Endodermal cell (in vitro differentiated cells): ENCODE measurements around the gene PAX8. TPM values are rescaled to one million over a fixed set of nuclear protein-coding genes. Genes with fewer than 3 reads are reported as not detected.
"Not testable (repeated sequence)": the region's sequence is repeated elsewhere in the genome, so short reads cannot be mapped to it uniquely, and the experiment has no call there.

Experiments used
- DNase-seq: peaks from one replicate; pipeline ENCODE4 v3.0.0-alpha.2; 2017
- H3K27ac ChIP-seq: 2 replicates; pipeline ENCODE4 v1.5.1; 2013; ENCODE audit warnings: mild to moderate bottlenecking, low read depth, low read length, moderate library complexity
- H3K27me3 ChIP-seq: 2 replicates; pipeline ENCODE4 v1.6.1; 2013; ENCODE audit warnings: mild to moderate bottlenecking, low read length, moderate library complexity; ENCODE audit not compliant: insufficient read depth, control insufficient read depth, poor library complexity, severe bottlenecking
- H3K36me3 ChIP-seq: 2 replicates; pipeline ENCODE4 v1.7.0; 2013; ENCODE audit warnings: mild to moderate bottlenecking, low read length, moderate library complexity; ENCODE audit not compliant: control insufficient read depth, insufficient read depth
- H3K4me1 ChIP-seq: one replicate; pipeline ENCODE4 v1.7.0; 2013; ENCODE audit warnings: low read length; ENCODE audit not compliant: control insufficient read depth, insufficient read depth
- H3K4me3 ChIP-seq: 2 replicates; pipeline ENCODE4 v1.5.1; 2013; ENCODE audit warnings: mild to moderate bottlenecking, low read length, moderate library complexity
- H3K9ac ChIP-seq: 2 replicates; pipeline ENCODE4 v1.6.1; 2013; ENCODE audit warnings: mild to moderate bottlenecking, low read length, moderate library complexity; ENCODE audit not compliant: poor library complexity, severe bottlenecking; ENCODE audit errors: extremely low read depth
- H3K9me3 ChIP-seq: 2 replicates; pipeline ENCODE4 v1.6.1; 2013; ENCODE audit warnings: mild to moderate bottlenecking, low read length, moderate library complexity; ENCODE audit not compliant: control insufficient read depth
- H3K27ac Mint-ChIP-seq: 2 replicates; pipeline ENCODE4 v1.8.0; 2020; ENCODE audit warnings: mixed read lengths
- H3K27me3 Mint-ChIP-seq: 2 replicates; pipeline ENCODE4 v1.8.0; 2021; ENCODE audit warnings: mild to moderate bottlenecking, mixed read lengths; ENCODE audit not compliant: insufficient read depth
- H3K36me3 Mint-ChIP-seq: 2 replicates; pipeline ENCODE4 v1.8.0; 2020; ENCODE audit warnings: low read depth, mixed read lengths
- H3K4me1 Mint-ChIP-seq: 2 replicates; pipeline ENCODE4 v1.8.0; 2020; ENCODE audit warnings: mixed read lengths
- H3K4me3 Mint-ChIP-seq: 2 replicates; pipeline ENCODE4 v1.8.0; 2020; ENCODE audit warnings: mild to moderate bottlenecking, moderate library complexity, mixed read lengths
- H3K9me3 Mint-ChIP-seq: 2 replicates; pipeline ENCODE4 v1.8.0; 2020; ENCODE audit warnings: mild to moderate bottlenecking, mixed read lengths
- WGBS, 2 experiments: methylation state at CpG; one replicate each; pipeline versions ENCODE4 v1.1.5 to v1.1.7; 2013; ENCODE audit warnings: missing lambda C conversion rate in 2 of 2, mixed read lengths in 1 of 2; ENCODE audit not compliant: insufficient coverage in 1 of 2, insufficient read length in 1 of 2; 5-methylcytosine and 5-hydroxymethylcytosine counted together
- total RNA-seq, 2 donors: library from RNA; stranded (reverse); fragmentation: NEBNext Ultra II Directional in 1 of 2; extraction: Animal tissue kit (Norgen Biotek cat#: 25700) in 1 of 2; gene quantifications; 2 replicates in 1 of 2; 3 replicates in 1 of 2; pipeline ENCODE4 v1.2.1, GENCODE V29; 2021
- TF ChIP-seq, protein P1 (sequence below): fragments of 200-600 bp; sonication (generic); conservative IDR thresholded peaks from 2 replicates; pipeline ENCODE4 v1.5.0; 2021; ENCODE audit warnings: antibody characterized with exemption, mild to moderate bottlenecking

PAX8 gene
- total RNA-seq, 2 donors from 2014 or later, result 0.09 to 0.11 TPM

DNA sequence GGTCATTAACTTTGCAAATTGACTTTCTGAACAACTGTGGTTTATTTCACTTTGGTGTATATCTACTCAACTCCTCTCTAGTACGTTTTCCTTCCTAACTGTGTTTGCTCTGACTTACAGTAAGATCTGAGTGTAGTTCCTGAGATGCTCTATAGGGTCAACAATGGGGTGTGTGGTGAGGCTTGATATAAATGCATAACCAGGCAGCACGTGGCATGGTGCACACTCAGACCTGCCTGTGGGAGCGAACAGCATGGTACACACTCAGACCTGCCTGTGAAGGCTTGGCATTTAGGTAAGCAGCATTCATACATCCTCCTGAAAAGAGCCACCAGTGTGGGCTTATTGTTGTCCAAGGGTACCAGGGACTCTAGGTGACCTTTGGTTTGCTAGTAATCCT is 32.5 kb upstream of the PAX8 start:
- H3K4me3 ChIP-seq, H3K4me1 ChIP-seq, H3K4me1 Mint-ChIP-seq, H3K27ac ChIP-seq, H3K36me3 Mint-ChIP-seq, H3K36me3 ChIP-seq, H3K4me3 Mint-ChIP-seq, H3K9ac ChIP-seq, H3K9me3 Mint-ChIP-seq, DNase-seq, H3K27ac Mint-ChIP-seq, H3K9me3 ChIP-seq: not testable (repeated sequence)
- H3K27me3 ChIP-seq, result peaks cover 38% of the 10 kb centered on the region
- peaks cover 61% of the 10 kb centered on the region for H3K27me3 Mint-ChIP-seq
- 86 to 90% methylated on average over 3 of the region's 3 CpGs for WGBS, 2 experiments
- TF ChIP-seq, protein P1, sequence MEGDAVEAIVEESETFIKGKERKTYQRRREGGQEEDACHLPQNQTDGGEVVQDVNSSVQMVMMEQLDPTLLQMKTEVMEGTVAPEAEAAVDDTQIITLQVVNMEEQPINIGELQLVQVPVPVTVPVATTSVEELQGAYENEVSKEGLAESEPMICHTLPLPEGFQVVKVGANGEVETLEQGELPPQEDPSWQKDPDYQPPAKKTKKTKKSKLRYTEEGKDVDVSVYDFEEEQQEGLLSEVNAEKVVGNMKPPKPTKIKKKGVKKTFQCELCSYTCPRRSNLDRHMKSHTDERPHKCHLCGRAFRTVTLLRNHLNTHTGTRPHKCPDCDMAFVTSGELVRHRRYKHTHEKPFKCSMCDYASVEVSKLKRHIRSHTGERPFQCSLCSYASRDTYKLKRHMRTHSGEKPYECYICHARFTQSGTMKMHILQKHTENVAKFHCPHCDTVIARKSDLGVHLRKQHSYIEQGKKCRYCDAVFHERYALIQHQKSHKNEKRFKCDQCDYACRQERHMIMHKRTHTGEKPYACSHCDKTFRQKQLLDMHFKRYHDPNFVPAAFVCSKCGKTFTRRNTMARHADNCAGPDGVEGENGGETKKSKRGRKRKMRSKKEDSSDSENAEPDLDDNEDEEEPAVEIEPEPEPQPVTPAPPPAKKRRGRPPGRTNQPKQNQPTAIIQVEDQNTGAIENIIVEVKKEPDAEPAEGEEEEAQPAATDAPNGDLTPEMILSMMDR, result peak; percentile 45

DNA sequence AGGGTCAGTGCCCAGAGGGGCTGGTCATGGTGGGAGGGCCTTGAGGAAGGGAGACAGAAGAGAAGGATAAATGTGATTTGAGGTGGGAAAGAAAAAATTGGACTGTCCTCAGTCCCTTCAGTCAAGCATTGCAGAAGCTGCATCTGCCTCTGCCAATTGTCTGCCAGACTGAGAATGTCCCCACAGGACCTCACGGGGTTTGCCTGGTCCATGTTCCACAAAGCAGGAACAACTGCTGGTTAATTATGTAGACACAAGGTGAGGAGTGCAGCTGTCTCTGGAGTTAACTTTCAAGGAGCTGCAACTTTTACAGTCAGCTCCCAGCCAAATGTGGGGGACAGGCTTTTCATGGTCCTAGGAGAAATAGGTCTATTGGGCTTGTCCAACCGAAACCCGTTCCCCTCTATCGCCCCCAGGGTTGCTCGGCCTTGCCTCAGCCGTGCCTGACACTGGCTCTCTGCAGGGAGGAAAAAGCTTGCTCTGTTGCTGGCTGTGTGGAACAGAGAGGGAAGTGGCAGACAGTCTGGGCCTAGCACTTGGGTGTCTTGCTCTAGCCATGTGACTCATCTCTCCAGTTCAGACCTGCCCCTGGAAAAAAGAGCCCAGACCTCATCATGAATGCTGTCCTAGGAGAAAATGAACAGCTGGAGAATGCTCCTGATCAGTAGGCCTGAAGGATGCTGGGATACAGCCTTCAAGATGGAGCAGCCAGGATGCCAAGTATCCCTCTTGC is 31.1 kb upstream of the PAX8 start:
- no peak overlapping the region for H3K9ac ChIP-seq
- H3K9me3 ChIP-seq, result no peaks in the 10 kb centered on the region
- peaks cover 2% of the 10 kb centered on the region for H3K4me1 Mint-ChIP-seq
- H3K4me1 ChIP-seq, result no peaks in the 10 kb centered on the region
- no peaks in the 10 kb centered on the region for H3K36me3 ChIP-seq
- peaks cover 24% of the 10 kb centered on the region for H3K27me3 ChIP-seq
- H3K36me3 Mint-ChIP-seq, result no peaks in the 10 kb centered on the region
- WGBS, 2 experiments, result 85 to 92% methylated on average over 5 to 6 of the region's 6 CpGs
- peaks cover 51% of the 10 kb centered on the region for H3K27me3 Mint-ChIP-seq
- no peak for DNase-seq
- no peak overlapping the region for H3K27ac Mint-ChIP-seq
- no peaks in the 10 kb centered on the region for H3K9me3 Mint-ChIP-seq
- TF ChIP-seq, protein P1, result no peak
- H3K4me3 Mint-ChIP-seq, result no peak overlapping the region
- no peak overlapping the region for H3K4me3 ChIP-seq
- H3K27ac ChIP-seq, result no peak overlapping the region

DNA sequence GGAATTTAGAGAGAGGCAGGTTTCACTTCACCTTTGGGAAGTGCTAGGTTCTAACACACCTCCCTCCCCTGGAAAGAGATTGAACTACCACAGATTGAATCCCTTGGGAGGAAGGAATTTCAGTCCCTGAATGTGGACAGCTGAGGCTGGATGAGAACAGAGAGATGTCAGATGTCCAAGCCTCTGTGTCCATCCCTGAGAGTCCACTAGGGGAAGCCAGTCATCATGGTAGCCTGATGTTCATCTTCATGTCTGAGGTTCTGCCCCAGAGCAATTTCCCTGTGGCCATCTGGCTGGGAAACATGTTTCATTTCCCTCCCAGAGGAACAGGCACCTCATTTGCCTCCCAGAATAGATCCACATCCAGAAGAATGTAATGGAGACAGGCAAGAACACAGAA is 30.1 kb upstream of the PAX8 start:
- H3K9me3 ChIP-seq, H3K27ac Mint-ChIP-seq, H3K36me3 Mint-ChIP-seq, H3K9ac ChIP-seq, H3K27ac ChIP-seq, H3K4me1 Mint-ChIP-seq, DNase-seq, H3K36me3 ChIP-seq, H3K4me3 Mint-ChIP-seq, H3K4me3 ChIP-seq, H3K4me1 ChIP-seq, H3K9me3 Mint-ChIP-seq: not testable (repeated sequence)
- TF ChIP-seq, protein P1, result peak; percentile 56
- H3K27me3 ChIP-seq, result peaks cover 16% of the 10 kb centered on the region
- H3K27me3 Mint-ChIP-seq, result peaks cover 43% of the 10 kb centered on the region

DNA sequence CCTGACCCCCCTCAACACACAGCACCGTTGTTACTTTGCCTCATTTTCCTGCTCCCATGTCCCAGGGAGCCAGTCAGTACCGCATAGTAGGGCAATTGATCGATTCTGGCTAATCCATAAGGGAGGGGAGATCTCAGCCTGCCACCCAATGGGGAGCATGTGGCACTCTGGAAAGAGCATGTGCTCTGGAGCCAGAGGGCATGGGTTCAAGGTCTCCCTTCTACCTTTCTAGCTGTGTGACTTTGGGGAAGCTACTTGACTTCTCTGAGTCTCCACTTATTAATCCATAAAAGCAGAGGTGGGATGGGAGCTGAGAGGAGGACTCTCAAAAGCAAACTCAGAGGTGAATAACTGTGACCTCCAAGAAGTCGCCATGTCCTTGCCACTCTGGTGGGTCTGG is 27.5 kb upstream of the PAX8 start:
- DNase-seq, H3K4me1 Mint-ChIP-seq, H3K9me3 Mint-ChIP-seq, H3K27me3 ChIP-seq, H3K36me3 Mint-ChIP-seq, H3K36me3 ChIP-seq, H3K4me3 Mint-ChIP-seq, H3K27ac Mint-ChIP-seq, H3K4me1 ChIP-seq, H3K4me3 ChIP-seq, H3K9ac ChIP-seq, H3K9me3 ChIP-seq: not testable (repeated sequence)
- 90% methylated on average over 3 of the region's 4 CpGs; no CpG with 5 or more reads in 1 of the 2 experiments for WGBS, 2 experiments
- H3K27me3 Mint-ChIP-seq, result peaks cover 29% of the 10 kb centered on the region
- H3K27ac ChIP-seq, result peak overlapping the region; percentile 24

DNA sequence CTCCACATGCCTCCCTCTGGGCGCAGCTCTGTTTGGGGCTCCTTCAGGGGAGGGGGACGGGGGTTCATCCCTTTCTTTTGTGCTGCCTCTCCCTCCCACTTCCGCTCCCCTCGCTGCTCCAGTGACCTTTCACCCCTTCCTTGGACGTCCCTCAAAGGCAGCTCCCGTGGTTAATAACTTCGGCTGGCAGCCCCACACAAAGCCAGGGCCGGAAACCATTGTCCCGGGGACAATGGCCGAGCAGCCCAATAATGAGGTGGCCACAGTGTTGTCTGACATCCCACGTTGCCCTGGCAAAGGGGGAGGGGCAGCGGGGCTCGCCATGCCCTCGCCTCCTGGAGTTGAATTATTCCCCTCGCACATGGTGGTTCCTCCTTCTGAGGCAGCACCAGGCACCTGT is 27.0 kb upstream of the PAX8 start:
- WGBS, 2 experiments, result 58 to 72% methylated on average over 6 to 15 of the region's 15 CpGs
- not testable (repeated sequence) for H3K27me3 ChIP-seq, DNase-seq, H3K9me3 Mint-ChIP-seq, H3K36me3 Mint-ChIP-seq, H3K4me3 ChIP-seq, H3K9me3 ChIP-seq, H3K4me3 Mint-ChIP-seq, H3K4me1 Mint-ChIP-seq, H3K4me1 ChIP-seq, H3K36me3 ChIP-seq, H3K27ac Mint-ChIP-seq, H3K9ac ChIP-seq
- H3K27me3 Mint-ChIP-seq, result peaks cover 29% of the 10 kb centered on the region
- H3K27ac ChIP-seq, result peak overlapping the region; percentile 76
